ENCODE results near the gene BCL11A. TPM values are rescaled to one million over a fixed set of nuclear protein-coding genes. Genes with fewer than 3 reads are reported as not detected.

The BCL11A gene
- total RNA-seq, 4 donors from 2014 or later: 1.5 to 8.8 (median 3.2) TPM

DNA sequence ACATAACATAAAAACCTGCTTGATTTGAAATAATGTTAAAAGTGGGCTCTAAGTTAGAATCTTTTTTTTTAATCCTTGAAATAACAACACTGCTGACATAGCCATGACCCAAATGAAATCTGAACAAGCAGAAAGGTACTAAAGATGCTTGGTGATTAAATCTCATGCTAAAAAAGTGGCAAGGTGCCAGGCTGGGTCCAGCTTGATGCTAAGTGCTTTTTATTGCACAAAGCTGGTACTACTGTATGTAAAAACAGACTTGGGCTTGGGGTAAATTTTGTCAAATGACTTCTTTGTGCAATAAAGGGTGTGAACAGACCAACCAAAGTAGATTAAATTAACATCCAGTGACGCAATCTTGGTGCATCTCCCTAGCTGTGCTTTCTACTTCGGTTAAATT, 13.4 kb downstream of the BCL11A start:
- Histone ChIP-seq H3K4me3 (no peak overlapping the region), H3K27me3 (peaks cover 0 to 8% of the 10 kb centered on the region in 2 donors), H3K27ac (no peak overlapping the region), H3K4me1 (no peaks in the 10 kb centered on the region), H3K9me3 (no peaks in the 10 kb centered on the region), H3K36me3 (no peaks in the 10 kb centered on the region)
- no peak for TF ChIP-seq POLR2A (IDR thresholded peaks at IDR 0.05)
- TF ChIP-seq CTCF (IDR thresholded peaks at IDR 0.05): no peak
- no peak for DNase-seq
- intact Hi-C loops (cut with DNase I; ENCODE audit: low total_unique reads): no loop called here

DNA sequence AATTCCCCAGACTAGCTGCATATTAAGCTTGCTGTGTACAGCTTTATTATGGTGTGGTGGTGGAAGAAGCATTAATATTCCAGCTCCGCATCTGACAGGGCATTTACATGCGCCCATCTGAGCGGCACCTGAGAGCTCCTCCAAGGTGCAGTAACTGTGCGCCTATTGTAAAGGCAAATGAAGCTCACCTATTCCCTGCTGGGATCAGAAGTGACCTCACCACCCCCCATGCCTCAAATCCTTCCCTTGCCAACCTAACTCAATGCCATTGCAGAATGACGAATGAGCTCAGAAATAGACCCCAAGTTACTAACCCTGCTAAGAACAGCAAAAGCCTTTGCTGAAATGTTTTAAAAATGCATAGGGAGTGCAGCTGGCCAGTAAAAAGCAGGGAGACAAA, 14.3 kb downstream of the BCL11A start:
- Histone ChIP-seq H3K36me3 (no peaks in the 10 kb centered on the region), H3K27ac (no peak overlapping the region), H3K9me3 (no peaks in the 10 kb centered on the region), H3K4me3 (no peak overlapping the region), H3K4me1 (no peaks in the 10 kb centered on the region), H3K27me3 (peaks cover 0 to 8% of the 10 kb centered on the region in 2 donors)
- intact Hi-C loops (cut with DNase I; ENCODE audit: low total_unique reads): no loop called here
- no peak for TF ChIP-seq POLR2A (IDR thresholded peaks at IDR 0.05)
- TF ChIP-seq CTCF (IDR thresholded peaks at IDR 0.05): no peak
- no peak for DNase-seq

- no peak overlapping the region for H3K27ac ChIP-seq
- intact Hi-C loops (cut with DNase I; ENCODE audit: low total_unique reads): no loop called here
- H3K27me3 ChIP-seq: peaks cover 0 to 13% of the 10 kb centered on the region in 2 donors
- TF ChIP-seq POLR2A (IDR thresholded peaks at IDR 0.05) (no peak), CTCF (IDR thresholded peaks at IDR 0.05) (no peak)
- no peak overlapping the region for H3K4me3 ChIP-seq
- DNase-seq: no peak
- H3K9me3 ChIP-seq: no peaks in the 10 kb centered on the region
- no peaks in the 10 kb centered on the region for H3K4me1 ChIP-seq
- no peaks in the 10 kb centered on the region for H3K36me3 ChIP-seq
These were observed 15.4 kb downstream of the BCL11A start for GRCh38 chr2:60538101-60538500.

- no peak for TF ChIP-seq POLR2A (IDR thresholded peaks at IDR 0.05)
- TF ChIP-seq CTCF (IDR thresholded peaks at IDR 0.05): no peak
These were observed 16.7 kb downstream of the BCL11A start for GRCh38 chr2:60536746-60537145.

DNA sequence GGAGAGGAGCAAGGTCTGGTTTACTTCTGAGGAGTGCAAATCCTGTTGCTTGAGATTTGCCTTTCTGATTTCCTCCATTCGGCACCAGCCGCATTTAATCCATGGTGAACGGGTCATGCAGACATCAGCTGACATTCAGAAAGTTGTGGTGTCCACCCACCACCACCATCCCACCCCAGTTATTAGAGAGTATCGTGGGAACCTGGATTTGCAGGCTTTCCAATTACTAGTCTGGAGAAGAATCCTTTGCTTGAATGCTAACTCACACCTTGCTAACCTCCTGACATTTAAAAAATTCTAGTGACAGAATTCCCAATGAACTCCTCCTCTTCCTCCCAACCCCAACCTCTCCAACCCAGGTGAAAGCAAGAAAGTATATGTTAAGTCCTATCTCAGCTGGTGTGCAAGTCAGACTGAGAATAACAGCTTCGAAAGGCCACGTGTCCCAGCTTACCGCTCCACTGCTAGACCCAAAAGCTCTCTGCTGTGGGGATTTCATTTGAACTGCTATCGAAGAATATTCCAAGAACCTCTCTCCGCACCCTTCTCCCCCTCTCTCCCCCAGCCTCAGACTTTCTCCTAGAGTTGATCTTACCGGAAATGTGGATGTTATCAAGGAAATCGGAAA, 17.7 kb downstream of the BCL11A start:
- H3K4me3 ChIP-seq: no peak overlapping the region
- no peak overlapping the region for H3K27ac ChIP-seq
- H3K4me1 ChIP-seq: no peaks in the 10 kb centered on the region
- H3K36me3 ChIP-seq: no peaks in the 10 kb centered on the region
- DNase-seq: no peak
- H3K9me3 ChIP-seq: no peaks in the 10 kb centered on the region
- no peak for TF ChIP-seq POLR2A (IDR thresholded peaks at IDR 0.05)
- TF ChIP-seq CTCF (IDR thresholded peaks at IDR 0.05): no peak
- intact Hi-C loops (cut with DNase I; ENCODE audit: low total_unique reads): no loop called here
- peaks cover 0 to 16% of the 10 kb centered on the region in 2 donors for H3K27me3 ChIP-seq

More at GRCh38 chr2:60536746-60537145, 16.7 kb downstream of the BCL11A start:
- no peaks in the 10 kb centered on the region for H3K36me3 ChIP-seq
- H3K4me1 ChIP-seq: no peaks in the 10 kb centered on the region
- no peak overlapping the region for H3K27ac ChIP-seq
- H3K9me3 ChIP-seq: no peaks in the 10 kb centered on the region
- intact Hi-C loops (cut with DNase I; ENCODE audit: low total_unique reads): no loop called here
- H3K27me3 ChIP-seq: peaks cover 0 to 17% of the 10 kb centered on the region in 2 donors
- H3K4me3 ChIP-seq: no peak overlapping the region
- DNase-seq: no peak
